PFSK-1 (cell line): ENCODE data around the gene VPS8.

Experiments
- POLR2AphosphoS5 ChIP-seq: IDR thresholded peaks from 2 replicates; pipeline ENCODE4 v1.6.1; 2012; ENCODE audit warnings: low read depth, mild to moderate bottlenecking, control low read depth, low read length, moderate library complexity
- TAF1 ChIP-seq: IDR thresholded peaks from 2 replicates; pipeline ENCODE4 v1.6.1; 2012; ENCODE audit warnings: low read length, control low read depth, borderline replicate concordance; ENCODE audit not compliant: insufficient read depth

- TF ChIP-seq POLR2AphosphoS5 (no peak), TAF1 (no peak)
Measured at GRCh38 chr3:185081521-185081920, 269.6 kb downstream of the VPS8 start.
